ENCODE data around the gene BUD23.

- TF ChIP-seq CTCF (IDR thresholded peaks at IDR 0.05; ENCODE audit: low read depth, low read length, missing input control) (no peak), ZBTB33 (IDR thresholded peaks at IDR 0.05) (no peak), RAD21 (IDR thresholded peaks at IDR 0.05) (no peak)
Measured at GRCh38 chr7:73668886-73669230, 14.5 kb upstream of the BUD23 start.
